Measurements from ENCODE around the gene MYCBPAP. TPM values are rescaled to one million over a fixed set of nuclear protein-coding genes. Genes with fewer than 3 reads are reported as not detected.
A peak's percentile ranks its signal among the peaks of the same experiment; 100 is the strongest.

MYCBPAP gene
- total RNA-seq, 4 donors from 2014 or later: 0.78 to 3.2 (median 1.6) TPM

- TF ChIP-seq POLR2A (IDR thresholded peaks at IDR 0.05): no peak
- no peak for TF ChIP-seq CTCF (IDR thresholded peaks at IDR 0.05)
- H3K36me3 ChIP-seq: no peaks in the 10 kb centered on the region
- peaks cover 53 to 62% of the 10 kb centered on the region in 2 donors for H3K4me1 ChIP-seq
- no peak for DNase-seq
- no peaks in the 10 kb centered on the region for H3K9me3 ChIP-seq
- H3K4me3 ChIP-seq (replicated peaks in 1 of 3): peak overlapping the region in 1 of 3 donors; percentile 29
- WGBS, 2 donors: 0% methylated on average over 3 to 11 of the region's 27 CpGs
- intact Hi-C loops (cut with DNase I): no loop called here
- H3K27ac ChIP-seq: no peak overlapping the region
- H3K27me3 ChIP-seq: peaks cover 10% of the 10 kb centered on the region
Observed at GRCh38 chr17:50561746-50562141, 53.5 kb downstream of the MYCBPAP start.

- 22 to 47% methylated on average over 16 to 19 of the region's 22 CpGs for WGBS, 2 donors
- Histone ChIP-seq H3K36me3 (no peaks in the 10 kb centered on the region), H3K27ac (no peak overlapping the region), H3K27me3 (peaks cover 10% of the 10 kb centered on the region), H3K9me3 (no peaks in the 10 kb centered on the region), H3K4me3 (replicated peaks in 1 of 3) (no peak overlapping the region), H3K4me1 (peaks cover 47 to 56% of the 10 kb centered on the region in 2 donors)
- intact Hi-C loops (cut with DNase I): no loop called here
- TF ChIP-seq CTCF (IDR thresholded peaks at IDR 0.05) (no peak), POLR2A (IDR thresholded peaks at IDR 0.05) (no peak)
- DNase-seq: no peak
Observed at GRCh38 chr17:50562242-50563091, 54.2 kb downstream of the MYCBPAP start.

GRCh38 chr17:50563092-50563511 is 54.9 kb downstream of the MYCBPAP start:
- 78 to 83% methylated on average over 4 of the region's 4 CpGs for WGBS, 2 donors
- Histone ChIP-seq H3K27ac (no peak overlapping the region), H3K4me3 (replicated peaks in 1 of 3) (no peak overlapping the region), H3K9me3 (no peaks in the 10 kb centered on the region), H3K36me3 (no peaks in the 10 kb centered on the region), H3K4me1 (peaks cover 42 to 49% of the 10 kb centered on the region in 2 donors), H3K27me3 (peaks cover 10% of the 10 kb centered on the region)
- no peak for DNase-seq
- TF ChIP-seq POLR2A (IDR thresholded peaks at IDR 0.05): no peak
- TF ChIP-seq CTCF (IDR thresholded peaks at IDR 0.05): no peak
- intact Hi-C loops (cut with DNase I): no loop called here

- TF ChIP-seq CTCF (IDR thresholded peaks at IDR 0.05) (no peak), POLR2A (IDR thresholded peaks at IDR 0.05) (no peak)
- Histone ChIP-seq H3K27ac (peak overlapping the region in 1 of 3 donors; percentile 24), H3K27me3 (peaks cover 10% of the 10 kb centered on the region), H3K36me3 (no peaks in the 10 kb centered on the region), H3K9me3 (no peaks in the 10 kb centered on the region), H3K4me1 (peaks cover 25 to 31% of the 10 kb centered on the region in 2 donors), H3K4me3 (replicated peaks in 1 of 3) (no peak overlapping the region)
- WGBS, 2 donors: 37 to 45% methylated on average over 19 of the region's 19 CpGs
- DNase-seq: peak; percentile 45 to 57
- intact Hi-C loops (cut with DNase I): no loop called here
Observed at GRCh38 chr17:50564916-50565315, 56.7 kb downstream of the MYCBPAP start.

All from thyroid gland (tissue), 4 donors.